Measurements from ENCODE around the gene PCDH9.

PCDH9 gene

DNA sequence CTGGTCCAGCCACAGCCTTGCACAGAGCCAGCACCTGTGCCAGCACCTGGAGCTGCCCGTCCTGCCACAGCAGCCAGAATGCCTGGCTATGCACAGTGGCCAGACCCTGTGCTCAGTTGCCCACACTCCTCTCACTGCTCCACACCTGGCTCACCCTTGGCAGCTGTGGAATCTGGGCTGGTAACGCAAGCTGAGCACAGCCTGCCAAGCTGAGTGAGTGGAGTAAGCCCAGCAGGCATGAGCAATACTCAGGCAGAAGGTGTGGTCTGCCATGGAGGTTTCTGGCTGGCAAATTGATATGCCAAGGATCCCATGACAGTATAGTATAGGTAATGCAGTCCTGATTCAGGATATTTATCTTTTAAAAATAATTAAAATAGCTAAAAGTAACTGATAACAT is 122.2 kb downstream of the PCDH9 start:
- H3K9me3 ChIP-seq (ENCODE audit: insufficient read depth, low read depth, low read length): peaks cover 10% of the 10 kb centered on the region
- no peak overlapping the region for H2BK12ac ChIP-seq (ENCODE audit: low read length)
- H3K23ac ChIP-seq (ENCODE audit: low read length): no peak overlapping the region
- H3K79me2 ChIP-seq (ENCODE audit: control insufficient read depth, insufficient read depth, low read length, poor library complexity): no peaks in the 10 kb centered on the region
- no peak overlapping the region for H3K18ac ChIP-seq (ENCODE audit: low read length)
- no peak overlapping the region for H3K27ac ChIP-seq (ENCODE audit: low read depth, low read length)
- H4K91ac ChIP-seq (ENCODE audit: low read depth, low read length): no peak overlapping the region
- H3K4me3 ChIP-seq (ENCODE audit: low read depth, low read length): peak overlapping the region; percentile 44
- H2BK5ac ChIP-seq (ENCODE audit: low read depth, low read length, poor library complexity): no peak overlapping the region
- H3K14ac ChIP-seq (ENCODE audit: low read length): no peak overlapping the region
- DNase-seq: no peak
- H2BK120ac ChIP-seq (ENCODE audit: insufficient read depth, low read length, poor library complexity): no peak overlapping the region
- H4K12ac ChIP-seq (ENCODE audit: low read depth, low read length): no peak overlapping the region
- H3K27me3 ChIP-seq (ENCODE audit: insufficient read depth, low read length): no peaks in the 10 kb centered on the region
- no peak overlapping the region for H4K8ac ChIP-seq (ENCODE audit: low read depth, low read length)
- no peaks in the 10 kb centered on the region for H3K79me1 ChIP-seq (ENCODE audit: low read length)
- no peak overlapping the region for H3K4ac ChIP-seq (ENCODE audit: low read depth, low read length)
- no peaks in the 10 kb centered on the region for H3K36me3 ChIP-seq (ENCODE audit: control insufficient read depth in 1 of 2, insufficient read depth in 2 of 2, low read length in 2 of 2)
- no peak overlapping the region for H3K4me2 ChIP-seq (ENCODE audit: low read length)
- H3K9ac ChIP-seq (ENCODE audit: low read length): no peak overlapping the region
- no peaks in the 10 kb centered on the region for H3K4me1 ChIP-seq (ENCODE audit: control insufficient read depth in 1 of 2, insufficient read depth in 2 of 2, low read length in 2 of 2)
- WGBS (ENCODE audit: extremely low coverage, insufficient coverage, insufficient read length): no CpG with 5 or more reads among the region's 2 CpGs
- H2AK5ac ChIP-seq (ENCODE audit: low read length): no peak overlapping the region
- no peak overlapping the region for H2AFZ ChIP-seq (ENCODE audit: insufficient read depth, low read length, poor library complexity)

GRCh38 chr13:67106502-67107057 is 123.6 kb downstream of the PCDH9 start:
- Histone ChIP-seq H2BK120ac (ENCODE audit: insufficient read depth, low read length, poor library complexity) (no peak overlapping the region), H2AFZ (ENCODE audit: insufficient read depth, low read length, poor library complexity) (no peak overlapping the region), H4K8ac (ENCODE audit: low read depth, low read length) (no peak overlapping the region), H4K12ac (ENCODE audit: low read depth, low read length) (no peak overlapping the region), H3K36me3 (ENCODE audit: control insufficient read depth in 1 of 2, insufficient read depth in 2 of 2, low read length in 2 of 2) (no peaks in the 10 kb centered on the region), H2BK12ac (ENCODE audit: low read length) (no peak overlapping the region), H3K79me1 (ENCODE audit: low read length) (no peaks in the 10 kb centered on the region), H3K4me3 (ENCODE audit: low read depth, low read length) (no peak overlapping the region), H2BK5ac (ENCODE audit: low read depth, low read length, poor library complexity) (no peak overlapping the region), H3K4me2 (ENCODE audit: low read length) (no peak overlapping the region), H3K79me2 (ENCODE audit: control insufficient read depth, insufficient read depth, low read length, poor library complexity) (no peaks in the 10 kb centered on the region), H3K4ac (ENCODE audit: low read depth, low read length) (no peak overlapping the region), H4K91ac (ENCODE audit: low read depth, low read length) (no peak overlapping the region), H3K4me1 (ENCODE audit: control insufficient read depth in 1 of 2, insufficient read depth in 2 of 2, low read length in 2 of 2) (no peaks in the 10 kb centered on the region), H3K27ac (ENCODE audit: low read depth, low read length) (no peak overlapping the region), H3K9me3 (ENCODE audit: insufficient read depth, low read depth, low read length) (peaks cover 10% of the 10 kb centered on the region), H3K18ac (ENCODE audit: low read length) (no peak overlapping the region), H3K23ac (ENCODE audit: low read length) (no peak overlapping the region), H2AK5ac (ENCODE audit: low read length) (no peak overlapping the region), H3K27me3 (ENCODE audit: insufficient read depth, low read length) (no peaks in the 10 kb centered on the region), H3K9ac (ENCODE audit: low read length) (no peak overlapping the region), H3K14ac (ENCODE audit: low read length) (no peak overlapping the region)
- no CpG with 5 or more reads among the region's 6 CpGs for WGBS (ENCODE audit: extremely low coverage, insufficient coverage, insufficient read length)
- no peak for DNase-seq

DNA sequence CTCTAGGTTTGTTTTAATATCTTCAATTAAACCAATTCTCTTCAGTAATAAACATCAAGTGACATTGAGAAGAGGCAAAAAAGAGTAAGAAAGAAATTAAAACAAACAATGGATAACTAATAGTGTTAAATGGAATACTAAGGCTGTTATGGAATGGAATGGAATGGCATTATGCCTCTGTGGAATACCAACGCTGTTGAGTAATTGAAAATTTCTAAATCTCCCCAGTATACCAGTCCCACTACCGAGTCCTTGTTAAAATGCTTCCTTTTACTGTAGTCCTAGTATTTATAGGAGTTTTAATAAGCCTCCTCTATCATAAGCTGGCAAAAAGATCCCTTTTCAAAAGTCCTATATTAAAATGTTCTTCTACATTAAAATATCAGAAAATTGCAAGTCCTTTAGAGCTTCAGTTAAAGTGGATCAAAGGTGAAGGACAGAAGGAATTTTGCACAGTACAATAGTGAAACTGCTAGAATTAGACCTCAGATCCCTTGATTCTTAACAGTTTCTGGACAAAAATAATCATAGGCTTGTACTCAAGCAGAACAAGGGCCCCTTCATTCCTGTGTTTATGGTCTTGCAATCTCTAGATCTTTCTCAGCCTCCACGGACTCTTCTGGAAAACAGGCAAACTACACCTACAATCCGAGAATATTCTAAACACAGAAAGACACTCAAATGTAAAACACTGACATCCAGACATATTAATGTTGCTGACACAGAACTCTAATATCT is 128.2 kb downstream of the PCDH9 start:
- no peaks in the 10 kb centered on the region for H3K79me1 ChIP-seq (ENCODE audit: low read length)
- H3K4me1 ChIP-seq (ENCODE audit: control insufficient read depth in 1 of 2, insufficient read depth in 2 of 2, low read length in 2 of 2): peaks cover 2 to 3% of the 10 kb centered on the region in 2 experiments
- H3K27ac ChIP-seq (ENCODE audit: low read depth, low read length): no peak overlapping the region
- H2BK5ac ChIP-seq (ENCODE audit: low read depth, low read length, poor library complexity): no peak overlapping the region
- no peak overlapping the region for H3K4ac ChIP-seq (ENCODE audit: low read depth, low read length)
- no peak overlapping the region for H2AFZ ChIP-seq (ENCODE audit: insufficient read depth, low read length, poor library complexity)
- no peaks in the 10 kb centered on the region for H3K27me3 ChIP-seq (ENCODE audit: insufficient read depth, low read length)
- no peak overlapping the region for H3K23ac ChIP-seq (ENCODE audit: low read length)
- no peak overlapping the region for H3K14ac ChIP-seq (ENCODE audit: low read length)
- no peaks in the 10 kb centered on the region for H3K79me2 ChIP-seq (ENCODE audit: control insufficient read depth, insufficient read depth, low read length, poor library complexity)
- H2AK5ac ChIP-seq (ENCODE audit: low read length): no peak overlapping the region
- H3K9ac ChIP-seq (ENCODE audit: low read length): no peak overlapping the region
- no peak overlapping the region for H4K12ac ChIP-seq (ENCODE audit: low read depth, low read length)
- WGBS (ENCODE audit: extremely low coverage, insufficient coverage, insufficient read length): no CpG with 5 or more reads among the region's 4 CpGs
- no peak overlapping the region for H3K18ac ChIP-seq (ENCODE audit: low read length)
- no peak overlapping the region for H2BK120ac ChIP-seq (ENCODE audit: insufficient read depth, low read length, poor library complexity)
- H3K4me2 ChIP-seq (ENCODE audit: low read length): no peak overlapping the region
- H4K91ac ChIP-seq (ENCODE audit: low read depth, low read length): no peak overlapping the region
- DNase-seq: no peak
- H4K8ac ChIP-seq (ENCODE audit: low read depth, low read length): no peak overlapping the region
- H3K4me3 ChIP-seq (ENCODE audit: low read depth, low read length): no peak overlapping the region
- peaks cover 5% of the 10 kb centered on the region for H3K9me3 ChIP-seq (ENCODE audit: insufficient read depth, low read depth, low read length)
- H2BK12ac ChIP-seq (ENCODE audit: low read length): no peak overlapping the region
- no peaks in the 10 kb centered on the region for H3K36me3 ChIP-seq (ENCODE audit: control insufficient read depth in 1 of 2, insufficient read depth in 2 of 2, low read length in 2 of 2)

DNA sequence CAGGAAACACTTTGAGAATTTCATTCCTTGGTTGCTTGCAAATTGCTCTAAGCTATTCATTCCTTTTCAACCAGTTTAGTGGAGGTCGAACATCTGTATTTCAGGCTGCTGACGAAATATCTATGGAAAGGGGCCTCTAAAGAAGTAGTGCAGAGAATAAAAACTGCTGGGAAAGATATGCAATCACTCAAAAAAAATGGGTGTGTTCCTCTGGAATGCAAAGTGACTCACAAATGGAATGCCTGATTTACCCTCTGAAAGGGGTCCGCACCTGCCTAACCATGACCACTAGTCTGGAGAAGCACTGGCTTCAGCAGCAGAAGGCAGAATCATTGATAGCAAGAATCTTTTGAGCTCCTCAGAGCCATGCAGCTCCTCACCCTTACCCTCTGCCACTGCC is 129.4 kb downstream of the PCDH9 start:
- peaks cover 2 to 3% of the 10 kb centered on the region in 2 experiments for H3K4me1 ChIP-seq (ENCODE audit: control insufficient read depth in 1 of 2, insufficient read depth in 2 of 2, low read length in 2 of 2)
- no peak overlapping the region for H3K27ac ChIP-seq (ENCODE audit: low read depth, low read length)
- no peak overlapping the region for H2BK120ac ChIP-seq (ENCODE audit: insufficient read depth, low read length, poor library complexity)
- no peak overlapping the region for H3K4ac ChIP-seq (ENCODE audit: low read depth, low read length)
- H2AFZ ChIP-seq (ENCODE audit: insufficient read depth, low read length, poor library complexity): no peak overlapping the region
- H3K27me3 ChIP-seq (ENCODE audit: insufficient read depth, low read length): no peaks in the 10 kb centered on the region
- no peak overlapping the region for H2BK5ac ChIP-seq (ENCODE audit: low read depth, low read length, poor library complexity)
- H3K18ac ChIP-seq (ENCODE audit: low read length): no peak overlapping the region
- no peak overlapping the region for H3K9ac ChIP-seq (ENCODE audit: low read length)
- H4K91ac ChIP-seq (ENCODE audit: low read depth, low read length): no peak overlapping the region
- H3K23ac ChIP-seq (ENCODE audit: low read length): no peak overlapping the region
- no peaks in the 10 kb centered on the region for H3K36me3 ChIP-seq (ENCODE audit: control insufficient read depth in 1 of 2, insufficient read depth in 2 of 2, low read length in 2 of 2)
- no peaks in the 10 kb centered on the region for H3K79me2 ChIP-seq (ENCODE audit: control insufficient read depth, insufficient read depth, low read length, poor library complexity)
- no peaks in the 10 kb centered on the region for H3K9me3 ChIP-seq (ENCODE audit: insufficient read depth, low read depth, low read length)
- no peak overlapping the region for H3K14ac ChIP-seq (ENCODE audit: low read length)
- H4K12ac ChIP-seq (ENCODE audit: low read depth, low read length): no peak overlapping the region
- no peaks in the 10 kb centered on the region for H3K79me1 ChIP-seq (ENCODE audit: low read length)
- no peak overlapping the region for H3K4me3 ChIP-seq (ENCODE audit: low read depth, low read length)
- DNase-seq: no peak
- H2AK5ac ChIP-seq (ENCODE audit: low read length): no peak overlapping the region
- no CpG with 5 or more reads among the region's 3 CpGs for WGBS (ENCODE audit: extremely low coverage, insufficient coverage, insufficient read length)
- H2BK12ac ChIP-seq (ENCODE audit: low read length): no peak overlapping the region
- no peak overlapping the region for H3K4me2 ChIP-seq (ENCODE audit: low read length)
- no peak overlapping the region for H4K8ac ChIP-seq (ENCODE audit: low read depth, low read length)

All from trophoblast cell (in vitro differentiated cells and primary cell).